GM12873 (cell line): ENCODE measurements around the gene MIPEP.

ENCODE experiments used
- TF ChIP-seq, protein P1 (sequence below): IDR thresholded peaks from 2 replicates; pipeline ENCODE4 v1.5.1; 2012; ENCODE audit warnings: low read depth, mild to moderate bottlenecking, moderate library complexity, low read length, control low read depth; ENCODE audit not compliant: insufficient read depth; ENCODE audit errors: missing control alignments

Gene MIPEP

DNA sequence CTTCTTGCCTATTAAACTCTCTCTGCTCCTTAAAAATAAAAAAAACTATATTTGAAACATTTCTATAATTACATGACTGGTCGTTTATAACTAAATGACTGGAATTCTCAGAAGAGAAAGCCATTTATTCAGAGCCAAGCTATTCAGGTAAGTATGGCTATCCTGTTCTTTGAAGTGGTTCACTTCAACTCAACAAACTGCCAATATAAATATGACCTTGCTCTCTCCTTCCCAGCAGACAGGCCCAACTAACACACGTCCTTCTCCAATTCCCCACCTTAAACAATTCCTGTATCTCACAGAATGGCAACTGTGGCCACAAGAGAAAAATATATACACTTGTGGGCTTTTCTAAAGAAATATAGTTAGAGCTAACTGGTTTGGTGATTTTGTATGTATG, 153.9 kb downstream of the MIPEP start:
- TF ChIP-seq, protein P1, sequence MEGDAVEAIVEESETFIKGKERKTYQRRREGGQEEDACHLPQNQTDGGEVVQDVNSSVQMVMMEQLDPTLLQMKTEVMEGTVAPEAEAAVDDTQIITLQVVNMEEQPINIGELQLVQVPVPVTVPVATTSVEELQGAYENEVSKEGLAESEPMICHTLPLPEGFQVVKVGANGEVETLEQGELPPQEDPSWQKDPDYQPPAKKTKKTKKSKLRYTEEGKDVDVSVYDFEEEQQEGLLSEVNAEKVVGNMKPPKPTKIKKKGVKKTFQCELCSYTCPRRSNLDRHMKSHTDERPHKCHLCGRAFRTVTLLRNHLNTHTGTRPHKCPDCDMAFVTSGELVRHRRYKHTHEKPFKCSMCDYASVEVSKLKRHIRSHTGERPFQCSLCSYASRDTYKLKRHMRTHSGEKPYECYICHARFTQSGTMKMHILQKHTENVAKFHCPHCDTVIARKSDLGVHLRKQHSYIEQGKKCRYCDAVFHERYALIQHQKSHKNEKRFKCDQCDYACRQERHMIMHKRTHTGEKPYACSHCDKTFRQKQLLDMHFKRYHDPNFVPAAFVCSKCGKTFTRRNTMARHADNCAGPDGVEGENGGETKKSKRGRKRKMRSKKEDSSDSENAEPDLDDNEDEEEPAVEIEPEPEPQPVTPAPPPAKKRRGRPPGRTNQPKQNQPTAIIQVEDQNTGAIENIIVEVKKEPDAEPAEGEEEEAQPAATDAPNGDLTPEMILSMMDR = no peak

DNA sequence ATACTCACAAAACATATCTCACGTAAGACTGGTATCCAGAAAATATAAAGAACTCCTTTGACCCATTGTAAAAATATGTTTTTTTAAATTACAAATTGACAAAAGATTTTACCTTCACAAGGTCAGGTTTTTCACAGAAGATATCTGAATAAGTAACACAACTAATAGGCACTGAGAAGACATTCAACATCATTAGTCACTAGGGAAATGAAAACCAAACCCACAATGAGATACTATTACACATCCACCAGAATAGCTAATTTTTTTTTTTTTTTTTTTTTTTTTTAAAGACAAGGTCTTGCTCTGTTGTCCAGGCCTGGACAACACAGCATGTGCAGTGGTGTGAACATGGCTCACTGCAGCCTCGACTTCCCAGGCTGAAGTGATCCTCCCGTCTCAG, 157.5 kb downstream of the MIPEP start:
- TF ChIP-seq, protein P1 = no peak

DNA sequence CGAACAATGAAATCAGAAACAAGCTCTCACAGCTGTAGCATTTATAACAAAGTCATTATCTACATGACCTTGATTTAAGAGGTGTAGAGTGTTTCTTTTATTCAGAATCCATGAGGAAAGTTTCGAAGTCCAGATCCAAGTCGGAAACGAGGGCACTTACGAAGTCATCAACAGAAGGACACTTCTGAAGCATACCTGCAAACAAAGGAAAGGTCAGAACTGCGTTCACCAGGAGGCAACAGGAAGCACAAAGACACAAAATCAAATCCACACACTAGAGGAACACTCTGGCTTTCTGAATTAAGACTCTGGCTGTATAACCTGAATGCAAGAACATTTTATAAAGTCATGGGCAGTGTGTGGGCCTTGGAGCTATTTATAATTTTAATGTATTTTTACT, 158.9 kb downstream of the MIPEP start:
- TF ChIP-seq, protein P1 = no peak

DNA sequence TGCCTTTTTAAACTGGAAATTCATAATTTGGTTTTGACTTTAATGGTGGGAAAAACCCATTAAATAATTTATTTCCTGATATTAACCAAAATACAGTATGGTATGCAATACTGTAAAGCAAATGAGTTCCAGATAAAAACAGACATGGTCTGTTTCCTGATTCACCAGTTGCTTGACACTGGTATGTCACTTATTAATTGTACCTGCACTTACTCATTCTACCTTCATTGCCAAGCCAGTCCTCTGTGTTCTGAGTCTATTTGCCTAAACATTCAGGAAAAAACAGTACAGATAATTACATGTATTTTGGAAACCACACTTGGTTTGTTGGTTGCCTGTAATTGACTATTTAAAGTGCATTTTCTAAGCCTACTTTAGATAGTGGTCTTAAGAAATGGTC, 159.7 kb downstream of the MIPEP start:
- TF ChIP-seq, protein P1 = no peak

DNA sequence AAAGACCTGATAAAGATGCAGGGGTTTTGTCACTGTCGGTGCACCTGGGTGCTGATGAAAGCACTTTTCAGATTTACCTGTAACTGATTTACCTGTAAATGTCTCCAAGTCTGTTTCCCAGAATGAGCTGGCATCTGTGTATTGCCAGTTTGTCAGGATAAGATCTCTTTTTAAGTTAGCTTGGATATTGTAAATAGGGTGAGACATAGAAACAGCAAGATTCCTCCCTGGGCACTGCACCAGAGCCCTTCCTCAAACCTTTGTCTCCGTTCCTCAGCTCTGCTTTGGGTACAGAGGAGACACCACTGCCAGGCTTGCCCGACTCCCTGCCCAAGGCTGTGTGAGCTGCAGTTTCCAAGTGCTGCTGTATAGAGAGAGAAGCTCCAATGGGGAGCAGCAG, 160.4 kb downstream of the MIPEP start:
- TF ChIP-seq, protein P1 = no peak

DNA sequence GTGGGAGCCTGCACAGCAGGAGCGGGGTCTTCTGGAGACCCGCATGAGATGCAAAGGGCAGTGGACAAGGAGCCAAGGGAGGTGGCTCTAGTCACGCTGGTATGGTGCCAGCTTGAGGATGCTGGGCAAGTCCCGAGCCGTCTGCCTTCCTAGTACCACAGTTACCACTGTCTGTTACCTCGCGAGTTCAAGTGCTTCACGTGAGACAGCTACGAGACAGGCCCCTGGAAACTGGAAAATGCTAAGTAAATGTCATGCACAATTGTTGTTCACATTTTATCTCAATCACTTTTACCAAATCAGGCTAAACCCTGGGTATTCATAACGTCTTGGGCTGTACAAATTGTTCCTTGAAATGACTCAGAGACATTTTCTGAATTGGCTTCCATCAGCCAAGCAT, 163.3 kb downstream of the MIPEP start:
- TF ChIP-seq, protein P1 = no peak

DNA sequence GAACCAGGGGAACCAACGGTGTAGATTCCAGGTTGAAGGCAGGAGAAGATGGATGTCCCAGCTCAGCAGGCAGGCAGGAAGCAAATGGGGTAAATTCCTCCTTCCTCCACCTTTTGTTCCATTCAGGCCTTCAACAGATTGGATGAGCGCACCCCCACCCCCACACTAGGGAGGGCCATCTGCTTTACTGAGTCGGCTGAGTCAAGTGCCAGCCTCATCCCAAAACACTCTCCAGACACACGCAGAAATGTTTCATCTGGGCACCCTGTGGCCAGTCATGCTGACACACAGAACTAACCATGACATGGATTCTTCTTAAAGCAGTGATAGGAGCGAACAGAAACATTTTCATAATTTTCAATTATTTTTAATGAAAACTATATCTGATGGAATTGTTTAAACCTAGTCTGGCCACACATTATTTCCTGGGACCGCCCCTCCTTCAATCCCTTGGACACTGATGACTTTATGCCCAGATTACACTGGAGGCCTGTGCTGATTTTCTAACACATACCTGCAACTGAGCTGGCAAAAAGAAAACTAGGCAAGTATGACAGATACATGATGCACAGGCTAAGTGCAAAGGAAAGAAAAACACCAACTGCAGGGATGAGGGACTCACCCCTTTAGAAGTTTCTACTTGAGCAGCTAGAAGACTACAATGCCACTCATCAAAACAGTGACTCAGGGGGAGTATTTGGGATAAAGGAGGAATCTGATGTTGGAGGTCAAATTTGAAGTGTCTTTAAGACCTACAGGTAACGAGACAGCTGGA, 164.8 kb downstream of the MIPEP start:
- TF ChIP-seq, protein P1 = no peak
